Neural progenitor cell (in vitro differentiated cells): ENCODE results near the gene RSU1. TPM values are rescaled to one million over a fixed set of nuclear protein-coding genes. Genes with fewer than 3 reads are reported as not detected.

Experiments
- DNase-seq: peaks from one replicate; pipeline ENCODE4 v3.0.0-alpha.2; 2016; ENCODE audit warnings: low spot score
- H2AFZ ChIP-seq: fragments of 200-600 bp; sonication (generic); replicated peaks from 2 replicates; pipeline ENCODE4 v1.6.1; 2016; ENCODE audit warnings: antibody characterized with exemption
- H3F3A ChIP-seq: fragments of 200-600 bp; sonication (generic); 2 replicates; pipeline ENCODE4 v1.6.1; 2016; ENCODE audit warnings: antibody characterized with exemption, low read depth
- H3K27ac ChIP-seq: fragments of 200-600 bp; sonication (generic); 2 replicates; pipeline ENCODE4 v1.5.1; 2016; ENCODE audit warnings: mild to moderate bottlenecking
- H3K27me3 ChIP-seq: fragments of 200-600 bp; sonication (generic); 2 replicates; pipeline ENCODE4 v1.6.1; 2016; ENCODE audit warnings: mild to moderate bottlenecking, moderate library complexity
- H3K36me3 ChIP-seq: fragments of 200-600 bp; sonication (generic); 2 replicates; pipeline ENCODE4 v1.5.1; 2016
- H3K4me1 ChIP-seq: fragments of 200-600 bp; sonication (generic); 2 replicates; pipeline ENCODE4 v1.6.1; 2016; ENCODE audit warnings: mixed run types
- H3K4me2 ChIP-seq: fragments of 200-600 bp; sonication (generic); 2 replicates; pipeline ENCODE4 v1.6.1; 2016
- H3K4me3 ChIP-seq: fragments of 200-600 bp; sonication (generic); 2 replicates; pipeline ENCODE4 v1.5.1; 2016
- H3K79me2 ChIP-seq: fragments of 200-600 bp; sonication (generic); 2 replicates; pipeline ENCODE4 v1.6.1; 2016; ENCODE audit warnings: low read depth
- H3K9ac ChIP-seq: fragments of 200-600 bp; sonication (generic); 2 replicates; pipeline ENCODE4 v1.6.1; 2016
- H3K9me3 ChIP-seq: fragments of 200-600 bp; sonication (generic); 2 replicates; pipeline ENCODE4 v1.5.1; 2016; ENCODE audit warnings: low read depth
- H4K20me1 ChIP-seq: fragments of 200-600 bp; sonication (generic); 2 replicates; pipeline ENCODE4 v1.6.1; 2016; ENCODE audit warnings: low read depth
- H3K27ac Mint-ChIP-seq: 3 replicates; pipeline ENCODE4 v1.8.0; 2021; ENCODE audit warnings: mixed read lengths
- H3K27me3 Mint-ChIP-seq: 2 replicates; pipeline ENCODE4 v1.8.0; 2022; ENCODE audit warnings: low read depth, mild to moderate bottlenecking, inconsistent platforms, moderate library complexity, mixed read lengths; ENCODE audit not compliant: insufficient read depth
- H3K36me3 Mint-ChIP-seq: 3 replicates; pipeline ENCODE4 v1.8.0; 2021; ENCODE audit warnings: mixed read lengths
- H3K4me1 Mint-ChIP-seq: 3 replicates; pipeline ENCODE4 v1.8.0; 2021; ENCODE audit warnings: mixed read lengths
- H3K4me3 Mint-ChIP-seq: 3 replicates; pipeline ENCODE4 v1.8.0; 2021; ENCODE audit warnings: mild to moderate bottlenecking, moderate library complexity, mixed read lengths
- H3K9me3 Mint-ChIP-seq: 3 replicates; pipeline ENCODE4 v1.8.0; 2020; ENCODE audit warnings: mixed read lengths
- EZH2 ChIP-seq: fragments of 200-600 bp; sonication (generic); IDR thresholded peaks from 2 replicates; pipeline ENCODE4 v1.6.1; 2017; ENCODE audit warnings: antibody characterized with exemption, mild to moderate bottlenecking, moderate library complexity
- EZH2phosphoT487 ChIP-seq: fragments of 200-600 bp; sonication (generic); IDR thresholded peaks from 2 replicates; pipeline ENCODE4 v1.6.1; 2017; ENCODE audit warnings: antibody characterized with exemption
- total RNA-seq: library from RNA; depleted of rRNA; stranded (reverse); fragments of >200 nt; gene quantifications from 2 replicates; pipeline ENCODE4 v1.2.3, GENCODE V29; 2015; ENCODE audit warnings: low replicate concordance
- TF ChIP-seq, protein P1 (sequence below): fragments of 200-600 bp; sonication (generic); IDR thresholded peaks from 2 replicates; pipeline ENCODE4 v1.5.1; 2017; ENCODE audit warnings: antibody characterized with exemption, mild to moderate bottlenecking

RSU1 gene
- total RNA-seq, 1 donor from 2014 or later: 9.6 TPM

DNA sequence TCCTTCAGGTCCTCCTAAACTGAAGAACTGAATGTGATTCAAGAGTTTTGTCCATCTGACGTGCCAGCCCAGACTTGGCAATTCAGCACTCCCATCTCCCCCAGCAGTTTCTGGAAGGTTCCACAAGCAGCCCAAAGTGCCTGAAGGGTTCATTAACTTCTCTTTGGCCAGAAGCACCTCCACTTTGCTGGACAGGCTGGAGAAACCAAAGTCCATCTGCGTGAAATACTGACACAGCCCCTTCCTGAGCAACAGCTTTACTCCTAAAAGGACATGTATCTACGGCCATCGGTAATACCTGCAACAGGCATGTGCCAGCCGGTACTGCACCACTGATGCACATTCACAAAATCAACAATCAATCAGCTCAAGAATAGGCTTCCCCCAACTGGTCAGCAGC lies 48.5 kb downstream of the RSU1 start:
- Histone ChIP-seq H3F3A (no peaks in the 10 kb centered on the region), H3K9ac (no peak overlapping the region), H3K79me2 (no peaks in the 10 kb centered on the region), H3K27ac (no peak overlapping the region), H3K4me2 (no peak overlapping the region), H3K9me3 (no peaks in the 10 kb centered on the region), H2AFZ (no peak overlapping the region), H3K27me3 (no peaks in the 10 kb centered on the region), H4K20me1 (no peaks in the 10 kb centered on the region), H3K4me3 (no peak overlapping the region), H3K4me1 (no peaks in the 10 kb centered on the region), H3K36me3 (no peaks in the 10 kb centered on the region)
- TF ChIP-seq, protein P1, sequence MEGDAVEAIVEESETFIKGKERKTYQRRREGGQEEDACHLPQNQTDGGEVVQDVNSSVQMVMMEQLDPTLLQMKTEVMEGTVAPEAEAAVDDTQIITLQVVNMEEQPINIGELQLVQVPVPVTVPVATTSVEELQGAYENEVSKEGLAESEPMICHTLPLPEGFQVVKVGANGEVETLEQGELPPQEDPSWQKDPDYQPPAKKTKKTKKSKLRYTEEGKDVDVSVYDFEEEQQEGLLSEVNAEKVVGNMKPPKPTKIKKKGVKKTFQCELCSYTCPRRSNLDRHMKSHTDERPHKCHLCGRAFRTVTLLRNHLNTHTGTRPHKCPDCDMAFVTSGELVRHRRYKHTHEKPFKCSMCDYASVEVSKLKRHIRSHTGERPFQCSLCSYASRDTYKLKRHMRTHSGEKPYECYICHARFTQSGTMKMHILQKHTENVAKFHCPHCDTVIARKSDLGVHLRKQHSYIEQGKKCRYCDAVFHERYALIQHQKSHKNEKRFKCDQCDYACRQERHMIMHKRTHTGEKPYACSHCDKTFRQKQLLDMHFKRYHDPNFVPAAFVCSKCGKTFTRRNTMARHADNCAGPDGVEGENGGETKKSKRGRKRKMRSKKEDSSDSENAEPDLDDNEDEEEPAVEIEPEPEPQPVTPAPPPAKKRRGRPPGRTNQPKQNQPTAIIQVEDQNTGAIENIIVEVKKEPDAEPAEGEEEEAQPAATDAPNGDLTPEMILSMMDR: no peak
- TF ChIP-seq EZH2: no peak
- TF ChIP-seq EZH2phosphoT487: no peak
- H3K36me3 Mint-ChIP-seq: no peaks in the 10 kb centered on the region
- no peak overlapping the region for H3K27ac Mint-ChIP-seq
- H3K9me3 Mint-ChIP-seq: no peaks in the 10 kb centered on the region
- no peak for DNase-seq
- no peaks in the 10 kb centered on the region for H3K4me1 Mint-ChIP-seq
- H3K27me3 Mint-ChIP-seq: peaks cover 3% of the 10 kb centered on the region
- H3K4me3 Mint-ChIP-seq: no peak overlapping the region

DNA sequence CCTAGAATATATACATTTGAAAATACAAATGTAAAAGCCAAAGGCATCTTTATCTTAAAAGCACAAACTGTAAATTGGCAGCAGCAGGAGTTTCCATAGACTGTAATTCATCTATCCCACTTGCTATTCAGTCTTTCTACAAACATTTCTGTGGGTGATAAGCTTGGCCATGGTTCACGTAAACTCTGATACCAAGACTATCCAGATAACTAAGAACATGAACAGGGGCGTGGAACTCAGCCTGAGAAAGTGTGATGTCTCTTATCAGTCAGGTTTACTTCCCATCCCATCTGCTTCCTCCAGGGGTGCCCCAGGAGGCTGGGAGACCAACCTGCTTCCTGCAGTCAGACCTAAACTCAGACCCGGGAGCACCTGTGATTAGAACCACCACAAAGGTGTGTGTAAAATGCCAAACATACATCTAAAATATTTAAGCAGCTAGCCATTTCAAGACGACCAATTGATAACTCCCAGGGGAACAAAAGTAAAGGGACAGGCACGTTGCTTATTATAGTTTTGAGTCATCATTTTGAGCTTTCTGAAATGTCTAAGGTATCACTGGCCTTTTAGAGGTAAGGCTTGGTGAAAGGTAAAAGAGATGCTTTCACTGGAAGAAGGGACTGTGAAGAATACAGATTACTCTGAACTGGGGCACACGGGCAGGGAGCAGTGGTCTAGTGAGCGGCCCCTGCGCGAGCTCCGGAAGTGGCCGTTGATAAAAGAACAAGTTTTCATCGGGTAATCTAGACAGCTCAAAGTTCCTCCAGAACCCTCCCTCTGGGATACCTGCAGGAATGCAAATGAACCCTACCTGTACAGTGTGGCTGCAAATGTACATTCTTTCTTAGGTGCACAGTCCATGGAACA lies 51.5 kb downstream of the RSU1 start:
- H3K4me3 Mint-ChIP-seq: no peak overlapping the region
- Histone ChIP-seq H3K9me3 (no peaks in the 10 kb centered on the region), H3K36me3 (no peaks in the 10 kb centered on the region), H3K4me2 (no peak overlapping the region), H4K20me1 (no peaks in the 10 kb centered on the region), H3K79me2 (no peaks in the 10 kb centered on the region), H3F3A (no peaks in the 10 kb centered on the region), H2AFZ (no peak overlapping the region), H3K9ac (no peak overlapping the region), H3K4me3 (no peak overlapping the region), H3K27me3 (no peaks in the 10 kb centered on the region), H3K27ac (no peak overlapping the region), H3K4me1 (no peaks in the 10 kb centered on the region)
- H3K27ac Mint-ChIP-seq: no peak overlapping the region
- H3K36me3 Mint-ChIP-seq: peaks cover 7% of the 10 kb centered on the region
- no peaks in the 10 kb centered on the region for H3K4me1 Mint-ChIP-seq
- no peaks in the 10 kb centered on the region for H3K9me3 Mint-ChIP-seq
- peaks cover 3% of the 10 kb centered on the region for H3K27me3 Mint-ChIP-seq
- DNase-seq: no peak
- TF ChIP-seq EZH2: no peak
- TF ChIP-seq, protein P1: no peak
- no peak for TF ChIP-seq EZH2phosphoT487

DNA sequence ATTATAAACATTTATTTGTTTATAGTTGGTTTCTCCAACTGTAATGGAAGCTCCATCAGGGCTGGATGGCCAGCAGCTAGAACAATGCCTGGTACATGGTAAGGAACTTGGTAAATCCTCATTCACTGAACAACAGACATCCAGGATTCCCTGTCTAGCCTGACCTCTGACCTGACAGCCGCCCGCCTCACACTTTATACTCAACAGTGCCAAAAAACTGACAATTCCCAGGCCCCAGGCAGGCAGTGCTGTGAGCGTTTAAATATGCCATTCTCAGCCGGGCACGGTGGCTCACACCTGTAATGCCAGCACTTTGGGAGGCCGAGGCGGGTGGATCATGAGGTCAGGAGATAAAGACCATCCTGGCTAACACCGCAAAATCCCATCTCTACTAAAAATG lies 55.9 kb downstream of the RSU1 start:
- no peak overlapping the region for H2AFZ ChIP-seq
- Mint-ChIP-seq H3K9me3 (no peaks in the 10 kb centered on the region), H3K36me3 (peaks cover 15% of the 10 kb centered on the region), H3K4me3 (no peak overlapping the region), H3K27me3 (no peaks in the 10 kb centered on the region), H3K4me1 (no peaks in the 10 kb centered on the region), H3K27ac (no peak overlapping the region)
- H3K4me2 ChIP-seq: no peak overlapping the region
- TF ChIP-seq EZH2phosphoT487 (no peak), EZH2 (no peak)
- TF ChIP-seq, protein P1: no peak
- no peaks in the 10 kb centered on the region for H3F3A ChIP-seq
- H3K9ac ChIP-seq: no peak overlapping the region
- no peaks in the 10 kb centered on the region for H3K36me3 ChIP-seq
- no peaks in the 10 kb centered on the region for H3K9me3 ChIP-seq
- DNase-seq: no peak
- H3K4me1 ChIP-seq: no peaks in the 10 kb centered on the region
- no peak overlapping the region for H3K27ac ChIP-seq
- H3K27me3 ChIP-seq: no peaks in the 10 kb centered on the region
- H4K20me1 ChIP-seq: no peaks in the 10 kb centered on the region
- H3K4me3 ChIP-seq: no peak overlapping the region
- no peaks in the 10 kb centered on the region for H3K79me2 ChIP-seq
